ENCODE results near the gene VLDLR.

- TF ChIP-seq CTCF (IDR thresholded peaks at IDR 0.05; ENCODE audit: insufficient read depth, low read length, poor library complexity, severe bottlenecking) (no peak), EZH2phosphoT487 (conservative IDR thresholded peaks at IDR 0.05; ENCODE audit: low read length) (no peak)
Measured at GRCh38 chr9:2688636-2689035, 67.0 kb downstream of the VLDLR start.

Data from SU-DHL-6 (cell line).